Fibroblast of skin of left biceps (primary cell): ENCODE measurements around the gene SYN1.
"Not testable (repeated sequence)": the region's sequence is repeated elsewhere in the genome, so short reads cannot be mapped to it uniquely, and the experiment has no call there.

ENCODE experiments used
- DNase-seq, 2 experiments: peaks; one replicate each; pipeline ENCODE4 v3.0.0-alpha.2; 2013; ENCODE audit warnings: low read depth in 2 of 2

Gene SYN1

DNA sequence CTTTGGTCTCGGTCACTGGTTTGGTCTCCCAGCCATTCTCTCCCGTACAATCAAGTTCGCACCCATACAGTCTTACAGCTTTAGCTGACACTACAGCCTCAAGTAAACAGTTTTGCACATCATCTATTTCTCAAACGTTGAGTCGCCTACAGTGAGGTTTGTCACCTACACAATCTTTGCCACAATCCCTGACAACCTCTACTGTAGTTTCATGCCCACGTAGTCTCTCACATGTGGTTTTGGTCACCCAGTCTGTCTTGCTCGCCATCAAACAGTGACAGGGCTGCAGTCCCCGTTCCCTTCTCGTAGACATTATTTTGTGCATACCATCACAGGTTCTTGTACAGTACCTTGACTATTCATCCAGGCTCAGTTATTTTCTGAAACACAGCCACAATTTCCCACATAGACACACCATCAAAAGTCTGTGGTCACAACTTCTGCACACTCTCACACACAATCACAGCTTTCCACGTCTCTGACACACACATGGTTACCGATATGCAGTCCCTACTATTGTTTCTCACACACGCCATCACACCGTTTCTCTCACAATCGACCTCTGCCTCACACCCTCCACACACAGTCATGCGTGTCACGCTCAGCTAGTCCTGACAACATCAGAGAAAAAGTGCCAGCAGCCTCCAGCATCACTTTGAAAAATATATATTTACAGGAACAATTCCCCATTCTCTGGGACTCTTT is 15.4 kb upstream of the SYN1 start:
- no peak for DNase-seq

DNA sequence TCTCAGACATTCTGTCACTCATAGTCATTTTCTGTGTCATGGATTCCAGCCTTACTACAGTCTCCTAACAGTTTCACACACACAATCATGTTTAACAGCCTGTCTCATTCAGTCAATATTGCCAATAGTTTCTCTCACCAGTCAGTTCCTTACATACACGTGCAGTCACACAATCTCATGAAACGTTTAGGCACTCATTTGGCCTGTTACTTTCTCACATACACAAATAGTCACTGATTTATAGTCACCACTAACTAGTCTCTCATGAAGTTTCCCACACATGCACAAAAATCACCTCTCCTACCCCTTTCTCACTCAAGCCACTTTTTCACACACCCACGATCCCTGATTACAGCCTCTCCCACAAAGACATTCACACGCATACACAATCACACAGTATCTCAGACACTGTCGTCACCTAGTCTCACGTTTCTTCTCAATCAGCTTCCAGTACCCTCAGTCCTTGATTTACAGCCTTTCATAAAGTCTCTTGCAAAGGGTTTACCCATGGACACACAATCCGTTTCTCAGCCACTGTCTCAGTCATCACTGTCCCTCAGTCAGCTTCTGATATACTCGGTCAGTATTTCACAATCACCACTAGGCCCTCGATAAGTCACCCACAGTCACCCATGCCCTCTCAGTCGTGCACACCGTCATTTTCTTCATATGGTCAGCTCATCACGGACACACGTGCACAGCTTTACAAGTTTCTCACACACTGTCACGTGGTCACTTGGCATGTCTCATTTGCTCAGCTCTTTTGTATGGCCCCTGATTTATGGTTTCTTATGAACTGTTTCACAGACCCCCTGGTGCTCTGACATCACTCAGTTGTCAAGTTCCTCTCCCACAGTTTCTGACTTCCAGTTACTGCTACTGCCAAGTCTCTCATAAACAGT is 14.3 kb upstream of the SYN1 start:
- no peak for DNase-seq

DNA sequence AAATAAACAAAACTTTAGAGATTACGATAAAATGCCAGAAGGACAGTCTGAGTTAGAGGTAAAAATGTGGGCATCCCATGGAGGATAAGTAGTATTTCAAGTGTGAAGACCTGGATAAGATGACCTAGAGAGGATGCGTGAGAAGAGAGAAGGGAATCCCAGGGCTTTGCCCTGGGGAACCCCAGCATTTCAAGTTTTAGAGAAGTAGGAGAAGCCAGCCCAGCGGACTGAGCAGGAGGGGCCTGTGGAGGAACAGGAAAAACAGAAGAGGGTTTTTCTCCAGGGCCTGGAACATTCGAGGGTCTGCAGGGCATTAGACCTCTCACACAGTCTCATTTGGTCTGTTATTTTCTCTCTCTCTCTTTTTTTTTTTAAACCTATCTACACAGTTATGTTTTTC is 13.0 kb upstream of the SYN1 start:
- no peak for DNase-seq

DNA sequence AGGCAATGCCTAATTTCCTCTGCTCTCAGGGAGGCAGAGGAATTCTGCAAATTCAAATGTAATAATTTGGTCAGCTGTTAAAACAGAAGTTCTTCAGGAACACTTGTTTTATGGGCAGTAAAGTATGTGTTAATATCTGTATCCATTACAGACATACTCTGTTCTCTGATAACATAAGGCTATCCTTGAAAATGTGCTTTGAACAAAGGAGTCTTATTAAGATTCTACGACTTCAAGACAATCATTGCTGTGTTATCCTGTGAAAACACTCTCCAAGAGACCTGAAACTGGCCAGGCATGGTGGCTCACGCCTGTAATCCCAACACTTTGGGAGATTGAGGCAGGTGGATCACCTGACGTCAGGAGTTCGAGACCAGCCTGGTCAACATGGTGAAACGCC is 12.0 kb upstream of the SYN1 start:
- DNase-seq: no peak

DNA sequence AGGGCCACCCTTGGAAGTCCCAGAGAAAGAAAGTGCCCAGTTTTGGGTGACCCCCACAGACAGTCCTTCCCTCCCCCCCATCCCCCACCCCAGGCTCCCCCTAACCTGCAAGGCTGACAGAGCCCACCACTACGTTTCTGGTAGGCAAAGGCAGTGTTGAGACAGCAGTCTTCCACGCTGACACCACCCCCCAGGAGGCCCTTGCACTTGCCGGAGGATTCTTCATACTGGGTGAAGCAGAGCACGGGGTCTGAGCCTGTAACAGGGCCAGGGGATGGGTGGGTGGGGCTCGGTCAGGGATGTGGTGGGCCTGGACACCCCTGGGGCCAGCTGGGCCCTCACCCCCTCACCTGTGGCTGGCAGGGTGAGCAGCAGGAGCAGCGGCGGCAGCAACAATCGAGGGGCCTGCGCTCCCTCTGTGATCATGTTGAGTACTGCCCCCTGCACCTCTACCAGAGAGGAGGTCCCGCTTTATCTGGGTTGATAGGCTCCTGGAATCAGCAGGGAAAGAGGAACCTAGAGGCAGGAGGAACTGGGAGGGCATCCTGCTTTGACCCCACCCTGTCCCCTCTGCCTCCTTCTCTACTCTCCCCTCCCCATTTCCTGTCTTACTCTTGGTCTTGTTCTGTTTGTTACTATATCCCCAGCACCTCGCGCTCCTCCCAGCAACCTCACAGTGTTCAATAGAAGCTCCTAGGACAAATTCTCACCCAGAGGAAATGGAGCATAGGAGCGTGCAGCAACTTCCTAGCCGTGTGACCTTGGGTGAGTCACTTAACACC is 10.0 kb upstream of the SYN1 start, which contains the start of gene CFP:
TSS of gene CFP (minus strand) at position 512 of the 782 bp plus-strand sequence. CDS start at position 426, 86 bp downstream.
- DNase-seq: no peak

DNA sequence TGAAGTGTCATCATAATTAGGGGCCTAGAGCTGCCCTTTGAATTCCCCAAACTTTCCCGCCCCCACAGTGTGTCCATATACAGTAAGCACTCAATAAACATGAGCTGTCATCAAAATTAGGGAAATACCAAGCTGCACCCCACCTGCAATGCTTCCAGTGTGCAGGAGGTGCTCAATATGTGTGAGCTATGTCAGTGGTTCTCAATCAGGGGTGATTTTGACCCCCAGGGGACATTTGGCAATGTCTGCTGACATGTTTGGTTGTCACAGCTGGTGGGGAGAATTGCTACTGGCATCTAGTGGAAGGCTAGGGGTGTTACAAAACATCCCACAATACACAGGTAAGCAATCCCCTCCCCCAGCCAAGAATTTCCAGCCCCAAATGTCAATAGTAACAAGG is 9.3 kb upstream of the SYN1 start:
- DNase-seq: no peak

DNA sequence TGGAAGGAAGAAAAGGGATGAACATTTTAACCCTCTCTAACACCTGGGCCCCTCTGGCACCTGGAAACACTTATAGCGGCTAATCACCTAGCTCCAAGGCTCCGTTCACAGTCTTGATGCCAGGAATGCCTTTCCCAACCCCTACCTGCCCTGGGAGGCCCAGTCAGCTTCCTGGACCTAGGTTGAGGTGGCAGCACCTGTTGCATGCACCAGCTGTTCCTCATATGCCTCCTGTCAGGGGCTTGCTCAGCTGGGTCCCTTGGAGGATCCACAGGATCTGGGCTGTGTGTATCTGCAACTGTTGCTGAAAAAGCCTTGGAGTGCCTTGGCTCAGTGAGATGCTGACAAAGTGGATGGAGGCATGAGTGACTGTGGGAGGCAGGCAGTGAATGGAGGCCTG is 5.7 kb upstream of the SYN1 start:
- DNase-seq: no peak

DNA sequence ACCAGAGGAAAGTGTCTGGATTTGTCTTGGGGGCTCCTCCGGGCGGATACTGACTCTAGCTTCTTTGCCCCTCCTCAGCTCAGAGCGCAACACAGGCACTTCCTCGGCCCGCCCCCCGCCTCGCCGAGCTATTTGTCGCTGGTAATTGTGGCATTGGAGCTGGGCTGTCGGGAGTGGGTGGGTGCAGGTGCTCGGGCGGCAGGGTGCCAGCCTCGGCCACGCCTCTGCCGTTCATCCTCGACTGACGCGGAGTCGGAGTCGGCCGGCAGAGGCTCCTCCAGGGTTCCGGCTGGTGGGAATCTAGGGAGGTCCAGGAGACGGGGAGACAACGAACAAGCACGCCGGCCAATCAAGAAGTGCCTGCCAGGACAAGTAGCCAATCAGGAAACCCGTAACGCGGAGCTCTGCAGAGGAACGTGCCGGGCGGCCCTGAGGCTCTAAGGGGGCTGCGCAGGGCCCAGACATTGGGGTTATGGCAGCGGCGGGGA is 3.9 kb upstream of the SYN1 start:
- peak; percentile 35 to 42 for DNase-seq

DNA sequence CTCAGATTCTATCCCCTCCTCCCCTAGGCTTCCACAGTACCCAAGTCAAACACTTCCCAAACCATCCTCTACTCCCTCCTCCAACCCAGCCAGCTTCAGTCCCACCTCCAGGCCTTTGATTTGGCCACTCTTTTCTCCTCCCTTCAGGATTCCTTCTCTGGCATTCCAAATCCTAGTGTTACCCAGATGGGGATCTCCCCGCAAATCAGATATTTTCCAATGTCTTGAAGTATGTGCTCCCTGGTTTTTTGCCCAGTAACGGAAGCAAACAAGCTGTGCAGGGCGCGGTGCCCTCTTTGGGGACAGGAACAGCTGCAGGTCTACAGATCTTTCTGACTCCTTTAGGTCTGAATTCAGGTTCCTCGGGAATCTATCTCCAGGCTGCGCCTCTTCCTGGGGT is 2.2 kb upstream of the SYN1 start:
- no peak for DNase-seq

DNA sequence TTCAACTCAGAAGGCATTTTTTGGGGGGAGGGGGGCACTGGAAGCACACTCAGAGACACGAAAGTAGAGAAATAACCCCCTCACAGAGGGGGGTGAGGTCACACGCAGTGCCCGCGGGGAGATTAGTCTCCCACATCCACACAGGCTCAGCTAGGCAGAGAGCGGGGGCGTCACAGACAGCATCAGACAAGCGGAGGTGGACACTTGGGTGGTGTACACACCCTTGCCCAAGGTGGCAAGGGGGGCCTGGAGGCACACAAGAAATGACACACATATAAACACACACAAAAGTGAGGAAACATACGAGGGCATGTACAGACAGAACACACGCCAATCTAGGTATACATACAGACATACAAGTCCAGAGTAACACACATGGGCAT is 637 bp upstream of the SYN1 start:
- no peak for DNase-seq

DNA sequence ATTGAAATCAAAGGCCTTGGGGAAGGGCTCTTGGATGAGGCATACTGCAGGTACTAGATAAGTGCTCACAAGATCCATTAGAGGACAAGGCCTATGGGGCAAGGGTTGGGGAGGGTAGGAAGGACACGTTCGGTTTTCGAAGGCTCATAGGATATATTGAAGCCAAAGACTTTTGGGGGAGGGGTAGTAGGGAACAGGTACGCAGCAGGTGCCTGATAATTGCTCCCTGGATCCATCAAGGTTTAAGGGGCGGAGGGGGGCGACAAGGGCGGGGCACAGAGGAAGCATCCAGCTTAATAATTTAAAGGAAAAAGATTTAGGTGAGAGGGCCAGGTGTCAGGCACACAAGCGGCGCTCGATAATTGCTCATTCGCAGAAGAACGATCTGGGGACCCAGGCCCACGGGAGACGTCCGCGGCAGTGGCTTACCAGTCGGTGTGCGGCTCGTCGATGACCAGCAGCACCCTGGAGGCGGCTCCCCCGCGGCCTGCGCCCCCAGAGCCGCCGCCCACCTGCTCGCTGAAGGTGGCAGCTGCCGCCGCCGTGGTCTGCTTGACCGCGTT is 653 bp downstream of the SYN1 start:
- DNase-seq: no peak

DNA sequence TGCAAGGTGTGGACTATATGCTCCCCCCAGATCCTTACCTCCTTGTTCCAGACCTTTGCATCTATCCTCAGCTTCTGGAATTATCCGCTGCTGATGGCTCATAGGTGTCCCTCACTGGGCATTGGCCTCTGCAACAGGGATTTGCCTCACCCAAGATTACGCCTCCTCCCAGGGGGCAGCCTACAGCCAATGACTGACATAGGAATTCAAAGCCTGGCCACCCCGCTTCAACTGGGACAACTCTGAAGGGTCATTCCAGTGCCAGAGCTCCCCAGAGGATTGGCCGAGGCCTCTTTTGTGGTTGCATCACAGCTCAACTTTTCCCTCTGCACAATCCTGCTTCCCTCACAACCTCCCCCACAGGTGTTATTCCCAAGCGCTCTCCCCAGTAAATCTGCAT is 5.0 kb downstream of the SYN1 start:
- no peak for DNase-seq

DNA sequence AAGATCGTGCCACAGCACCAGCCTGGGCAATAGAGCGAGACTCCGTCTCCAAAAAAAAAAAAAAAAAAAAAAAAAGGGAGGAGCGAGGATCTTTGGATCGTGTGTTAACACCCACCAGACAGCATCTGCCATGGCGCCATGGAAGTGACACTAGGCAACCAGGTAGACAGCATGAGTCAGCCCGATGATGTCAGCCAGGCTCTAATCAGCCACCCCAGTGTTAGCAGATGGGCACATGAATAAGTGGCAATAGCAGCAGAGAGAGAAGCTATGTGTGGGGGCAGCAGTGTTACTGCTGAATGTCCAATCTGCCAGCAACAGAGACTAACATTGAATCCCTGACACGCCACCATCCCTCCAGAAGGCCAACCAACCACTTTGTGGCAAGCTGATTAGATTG is 6.6 kb downstream of the SYN1 start:
- no peak for DNase-seq

DNA sequence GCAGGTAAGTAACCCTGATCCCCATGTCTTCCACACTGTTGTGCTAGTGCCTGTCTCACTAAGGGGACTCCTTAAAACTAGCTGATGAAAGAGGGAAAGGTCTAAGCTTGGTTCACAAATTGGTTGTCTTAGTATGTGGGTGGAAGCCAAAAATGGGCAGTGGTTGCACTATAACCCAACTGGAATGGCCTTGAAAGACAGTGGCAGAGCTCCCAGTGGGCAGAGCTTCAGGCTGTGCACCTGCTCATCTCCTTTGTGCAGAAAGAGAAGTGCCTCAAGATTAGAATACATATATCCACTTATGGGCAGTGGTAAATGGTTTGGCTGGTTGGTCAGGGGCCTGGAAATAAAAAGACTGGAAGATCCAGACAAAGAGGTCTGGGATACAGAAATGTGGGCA is 7.2 kb downstream of the SYN1 start:
- DNase-seq: no peak

DNA sequence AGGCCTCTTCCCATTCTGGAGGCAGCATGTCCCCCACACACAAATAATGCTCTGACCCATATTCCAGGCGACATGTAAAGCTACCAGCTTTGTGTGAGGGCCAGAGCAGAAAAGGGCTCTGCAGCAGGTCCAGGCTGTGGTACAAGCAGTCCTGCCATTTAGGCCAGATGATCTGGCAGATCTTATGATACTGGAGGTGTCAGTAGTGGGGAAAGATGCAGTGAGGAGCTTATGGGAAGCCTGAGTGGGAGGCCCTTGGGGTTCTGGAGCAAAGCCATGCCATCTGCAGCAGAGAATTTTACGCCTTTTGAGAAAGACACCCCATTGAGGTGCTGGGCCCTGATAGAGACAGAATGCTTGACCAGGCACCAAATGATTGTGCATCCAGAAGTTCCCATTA is 7.7 kb downstream of the SYN1 start:
- DNase-seq: no peak

DNA sequence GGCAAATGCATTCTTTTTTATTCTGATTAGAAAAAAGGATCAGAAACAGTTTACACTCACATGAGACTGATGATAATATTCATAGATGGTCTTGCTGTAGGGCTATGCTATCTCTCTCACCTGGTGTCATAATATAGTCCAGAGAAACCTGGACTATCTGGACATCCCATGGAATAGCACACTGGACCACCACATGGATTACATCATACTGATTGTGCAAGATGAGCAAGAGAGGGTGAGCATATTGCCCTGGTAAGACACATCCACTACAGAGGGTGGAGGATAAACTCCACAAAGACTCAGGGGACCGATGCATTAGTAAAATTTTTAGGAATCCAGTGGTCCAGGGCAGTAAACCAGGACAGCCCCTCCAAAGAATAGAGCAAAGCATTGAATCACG is 8.2 kb downstream of the SYN1 start:
- no peak for DNase-seq

DNA sequence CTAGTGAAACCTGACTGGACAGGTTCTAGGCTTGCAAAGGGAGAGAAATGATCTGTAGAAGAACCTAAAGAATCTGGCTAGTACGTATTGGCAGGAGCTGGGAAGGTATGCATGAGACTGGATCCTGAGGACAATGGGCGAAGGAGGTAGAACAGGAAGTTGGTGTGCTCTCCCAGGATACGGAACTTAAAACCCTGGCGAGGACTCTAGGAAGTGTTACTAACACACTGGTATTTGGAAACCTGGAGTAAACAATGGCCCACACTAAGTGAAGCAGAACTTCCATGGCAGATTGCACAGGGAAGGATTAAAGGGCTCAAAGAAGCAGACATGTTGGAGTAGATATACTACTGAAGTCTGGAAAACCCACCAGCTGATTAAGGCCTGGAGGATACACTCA is 9.1 kb downstream of the SYN1 start:
- DNase-seq: no peak

DNA sequence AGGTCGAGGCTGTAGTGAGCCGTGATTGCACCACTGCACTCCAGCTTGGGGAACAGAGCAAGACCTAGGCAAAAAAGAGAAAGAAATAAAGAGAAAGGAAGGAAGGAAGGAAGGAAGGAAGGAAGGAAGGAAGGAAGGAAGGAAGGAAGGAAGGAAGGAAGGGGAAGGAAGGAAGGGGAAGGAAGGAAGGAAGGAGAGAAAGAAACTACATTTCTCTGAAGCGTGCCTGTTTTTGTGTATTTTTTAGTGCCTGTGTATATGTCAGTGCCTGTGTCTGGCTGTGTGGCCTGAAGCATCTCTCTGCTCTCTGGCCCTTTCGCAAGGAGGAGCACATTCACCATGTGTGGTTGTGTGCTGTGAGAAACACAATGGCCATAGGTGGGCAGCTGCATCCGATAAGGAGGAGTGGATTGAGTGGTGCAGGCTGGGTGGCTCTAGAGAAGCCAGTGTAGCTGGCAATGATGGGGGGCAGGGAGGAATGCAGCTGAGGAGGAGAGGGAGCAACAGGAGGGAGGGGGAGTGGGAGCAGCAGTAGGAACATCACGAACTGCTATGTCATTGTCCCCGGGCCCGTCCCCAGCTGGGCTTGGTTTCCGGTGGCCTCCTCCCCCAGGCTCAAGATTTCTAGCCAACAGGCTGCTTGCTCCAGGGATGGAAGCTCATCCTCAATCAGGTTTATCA is 11.4 kb downstream of the SYN1 start:
- no peak for DNase-seq

DNA sequence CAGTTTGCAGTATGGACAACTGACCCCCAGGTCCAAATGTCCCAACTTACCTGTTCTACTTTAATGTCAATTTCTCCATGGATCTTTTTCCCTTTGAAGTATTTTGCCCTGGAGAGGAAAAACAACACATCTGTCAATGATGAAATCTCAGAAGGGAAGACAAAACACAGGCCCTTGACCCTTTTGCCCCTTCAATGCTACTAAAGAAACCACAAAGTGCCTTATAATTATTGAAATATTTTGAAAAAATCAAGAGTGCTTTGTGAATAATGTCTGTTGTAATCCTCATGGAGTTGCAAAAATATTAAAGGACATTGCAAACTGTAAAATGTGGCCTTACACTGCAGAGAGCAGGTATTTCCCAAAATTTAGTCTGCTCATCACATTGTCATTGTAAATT is 12.6 kb downstream of the SYN1 start:
- no peak for DNase-seq

DNA sequence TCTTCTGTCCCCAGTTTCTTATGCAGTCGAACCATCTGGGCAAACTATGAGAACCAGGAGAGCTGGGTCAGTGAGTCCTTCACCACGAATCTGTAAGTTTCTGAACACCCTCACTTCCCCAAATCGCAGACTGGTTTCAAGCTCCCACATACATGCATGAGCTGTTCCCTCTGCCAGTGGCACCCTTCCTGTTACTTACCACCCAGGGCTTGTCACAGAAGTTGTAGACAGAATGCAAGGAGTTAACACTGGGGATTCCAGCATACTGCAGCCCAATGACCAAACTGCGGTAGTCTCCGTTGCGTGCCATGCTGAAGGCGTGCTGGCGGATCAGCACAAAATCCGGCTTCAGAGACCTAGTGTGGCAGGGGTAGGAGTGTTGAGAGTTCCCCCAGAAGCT is 14.6 kb downstream of the SYN1 start:
- DNase-seq: no peak

DNA sequence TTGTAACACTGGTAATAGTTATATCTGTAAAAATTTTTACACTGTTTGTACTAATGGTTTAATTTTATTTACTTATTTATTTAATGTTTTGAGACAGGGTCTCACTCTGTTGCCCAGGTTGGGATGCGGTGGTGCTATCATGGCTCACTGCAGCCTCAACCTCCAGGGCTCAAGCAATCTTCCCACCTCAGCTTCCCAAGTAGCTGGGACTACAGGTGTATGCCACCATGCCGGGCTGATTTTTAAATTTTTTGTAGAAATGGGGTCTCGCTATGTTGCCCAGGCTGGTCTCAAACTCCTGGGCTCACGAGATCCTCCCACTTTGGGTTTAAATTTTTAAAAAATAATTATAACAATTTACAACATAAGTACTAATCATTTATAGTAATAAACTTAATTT is 16.5 kb downstream of the SYN1 start:
- not testable (repeated sequence) for DNase-seq
